ENCODE results near the gene RASA2.

The RASA2 gene

GRCh38 chr3:141651409-141651808 lies 164.6 kb downstream of the RASA2 start:
- DNase-seq (ENCODE audit: extremely low read depth, low read depth) = no peak
- no peak overlapping the region for H3K4me3 ChIP-seq (replicated peaks; ENCODE audit: low read depth, low read length)
- TF ChIP-seq CTCF (IDR thresholded peaks at IDR 0.05; ENCODE audit: low read depth, low read length, missing control alignments) = no peak

- H3K4me3 ChIP-seq (replicated peaks; ENCODE audit: low read depth, low read length) = no peak overlapping the region
- no peak for TF ChIP-seq CTCF (IDR thresholded peaks at IDR 0.05; ENCODE audit: low read depth, low read length, missing control alignments)
- DNase-seq (ENCODE audit: extremely low read depth, low read depth) = no peak
These were observed 165.5 kb downstream of the RASA2 start for GRCh38 chr3:141652349-141652748.

GRCh38 chr3:141653847-141654246 lies 167.0 kb downstream of the RASA2 start:
- no peak overlapping the region for H3K4me3 ChIP-seq (replicated peaks; ENCODE audit: low read depth, low read length)
- no peak for DNase-seq (ENCODE audit: extremely low read depth, low read depth)
- TF ChIP-seq CTCF (IDR thresholded peaks at IDR 0.05; ENCODE audit: low read depth, low read length, missing control alignments) = no peak

GRCh38 chr3:141655801-141656200 lies 169.0 kb downstream of the RASA2 start:
- no peak for TF ChIP-seq CTCF (IDR thresholded peaks at IDR 0.05; ENCODE audit: low read depth, low read length, missing control alignments)
- no peak overlapping the region for H3K4me3 ChIP-seq (replicated peaks; ENCODE audit: low read depth, low read length)
- DNase-seq (ENCODE audit: extremely low read depth, low read depth) = no peak

GRCh38 chr3:141656771-141657170 lies 169.9 kb downstream of the RASA2 start:
- no peak for TF ChIP-seq CTCF (IDR thresholded peaks at IDR 0.05; ENCODE audit: low read depth, low read length, missing control alignments)
- no peak for DNase-seq (ENCODE audit: extremely low read depth, low read depth)
- H3K4me3 ChIP-seq (replicated peaks; ENCODE audit: low read depth, low read length) = no peak overlapping the region

- no peak overlapping the region for H3K4me3 ChIP-seq (replicated peaks; ENCODE audit: low read depth, low read length)
- no peak for TF ChIP-seq CTCF (IDR thresholded peaks at IDR 0.05; ENCODE audit: low read depth, low read length, missing control alignments)
- DNase-seq (ENCODE audit: extremely low read depth, low read depth) = no peak
These were observed 170.7 kb downstream of the RASA2 start for GRCh38 chr3:141657516-141657915.

Data from HFF-Myc (cell line).